Measurements from ENCODE around the gene SORL1.

The SORL1 gene

DNA sequence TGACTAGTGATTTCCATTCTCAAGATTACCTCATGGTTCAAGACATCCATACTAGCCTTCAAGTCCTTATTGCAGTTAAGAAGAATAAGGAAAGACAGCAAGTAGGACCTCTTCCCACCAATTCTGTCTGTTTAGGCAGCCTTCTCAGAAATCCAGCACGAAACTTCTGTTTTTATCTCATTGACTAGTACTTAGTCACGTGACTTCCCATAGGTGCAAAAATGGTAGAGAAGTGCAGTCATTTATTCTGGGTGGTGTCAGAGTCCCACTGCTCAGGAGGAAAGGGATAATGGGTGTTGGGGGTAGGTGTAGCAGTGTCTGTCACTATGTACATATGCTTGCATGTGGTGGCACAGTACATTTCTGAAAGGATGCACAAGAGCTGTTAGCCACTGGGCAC is 58.3 kb downstream of the SORL1 start:
- DNase-seq = no peak

DNA sequence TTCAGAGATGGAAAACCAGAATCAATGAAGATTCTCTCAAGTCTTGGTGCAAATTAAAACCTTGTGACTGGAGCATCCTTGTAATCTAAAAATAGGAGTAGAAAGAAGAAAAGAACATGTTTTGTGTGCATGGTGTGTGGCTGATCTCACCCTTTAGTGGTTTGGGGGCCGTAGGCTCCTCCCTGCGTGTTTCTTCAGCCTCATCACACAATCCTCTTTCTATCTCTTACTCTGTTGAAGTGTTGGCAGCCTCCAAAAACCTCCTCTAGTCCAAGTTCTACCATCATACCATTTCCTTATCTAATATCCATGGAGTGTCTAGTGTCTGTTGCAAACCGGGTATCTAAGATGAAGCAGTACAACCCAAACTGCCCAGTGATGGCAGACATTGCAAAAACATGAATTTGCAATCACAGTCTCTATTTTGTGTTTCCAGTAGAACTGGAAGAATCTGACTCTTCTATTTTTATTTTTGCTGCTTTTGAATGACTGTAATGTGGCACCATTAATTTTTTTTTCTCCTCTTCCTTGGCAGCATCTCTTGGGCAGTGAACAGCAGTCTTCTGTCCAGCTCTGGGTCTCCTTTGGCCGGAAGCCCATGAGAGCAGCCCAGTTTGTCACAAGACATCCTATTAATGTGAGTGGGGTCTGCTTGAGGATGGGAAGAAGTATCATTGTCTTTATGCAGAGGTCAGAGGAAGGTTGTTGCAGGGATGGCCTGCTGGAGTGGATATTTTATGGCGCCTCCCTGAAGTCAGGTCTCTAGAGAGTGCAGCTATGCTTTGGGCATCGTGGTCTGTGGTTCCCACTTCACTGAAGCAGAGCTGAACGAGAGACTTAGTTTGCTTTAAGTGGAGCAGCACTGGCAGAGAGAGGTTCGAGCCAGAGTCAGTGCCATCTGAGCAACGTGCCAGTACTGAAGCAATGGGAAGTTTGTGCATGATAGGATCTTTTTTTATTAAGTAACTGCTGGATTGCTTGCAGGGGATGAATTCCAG is 60.7 kb downstream of the SORL1 start:
- no peak for DNase-seq

GRCh38 chr11:121513807-121514206 is 61.7 kb downstream of the SORL1 start:
- DNase-seq = no peak

DNA sequence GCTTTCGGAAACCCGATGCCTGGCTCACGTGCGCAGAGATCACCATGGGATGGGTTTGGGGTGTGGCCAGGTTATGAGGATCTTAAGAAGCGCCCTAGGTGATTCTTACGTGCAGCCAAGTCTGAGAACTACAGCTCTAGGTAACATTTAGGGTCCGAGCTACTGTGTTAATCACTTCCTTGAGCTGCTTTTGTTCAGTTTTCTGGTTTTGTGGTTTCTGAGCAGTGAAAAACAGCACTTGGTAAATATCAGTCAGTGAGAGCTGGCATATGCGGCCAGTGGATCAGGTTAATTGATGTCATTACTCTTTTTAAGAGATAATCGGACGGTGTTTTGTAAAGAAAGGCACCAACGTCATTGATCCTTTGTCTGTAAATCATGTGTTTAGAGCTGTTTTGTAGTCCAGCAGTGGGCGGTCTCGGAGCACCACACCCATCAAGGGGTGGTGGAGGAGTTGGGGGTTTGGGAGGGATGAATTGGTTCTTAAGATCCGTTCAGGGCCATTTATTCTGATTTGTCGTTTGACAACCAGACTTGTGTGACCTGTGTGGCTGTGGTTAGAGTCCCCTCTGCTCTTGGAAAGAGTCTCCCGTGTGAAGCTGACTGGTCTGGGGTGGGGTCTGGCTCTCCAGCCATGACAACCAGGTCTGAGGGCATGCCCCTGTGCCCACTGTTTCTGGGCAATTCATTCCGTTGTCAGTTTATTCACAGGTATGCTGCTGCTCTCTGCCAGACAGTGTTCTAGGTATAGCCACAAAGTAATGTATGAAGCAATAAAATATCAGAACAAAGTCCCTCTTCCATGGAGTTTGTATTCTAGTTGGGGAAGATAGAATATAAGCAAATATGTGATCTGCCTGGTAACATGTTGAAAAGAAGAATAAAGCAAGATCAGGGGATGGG is 62.6 kb downstream of the SORL1 start:
- DNase-seq = no peak

- no peak for DNase-seq
Measured at GRCh38 chr11:121515335-121515671, 63.2 kb downstream of the SORL1 start.

DNA sequence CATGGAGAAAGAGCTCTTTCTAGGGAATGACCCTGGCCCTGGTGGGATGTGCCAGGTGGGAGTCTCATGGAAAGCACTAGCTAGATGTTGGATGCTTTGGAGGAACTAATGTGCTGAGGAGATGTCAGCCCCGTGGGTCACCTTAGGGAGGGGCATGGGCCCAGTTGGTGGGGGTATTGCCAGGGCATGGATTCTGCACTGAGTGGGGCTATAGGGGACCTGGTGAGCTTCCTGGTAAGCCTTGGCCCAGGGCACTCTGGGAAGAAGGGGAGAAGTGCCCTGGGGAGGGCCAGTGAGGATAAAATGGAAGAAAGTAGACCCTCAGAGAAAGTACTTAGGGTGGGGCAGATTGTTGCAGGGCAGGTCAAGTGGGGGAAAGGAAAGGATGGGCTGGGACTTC is 65.9 kb downstream of the SORL1 start:
- no peak for DNase-seq

DNA sequence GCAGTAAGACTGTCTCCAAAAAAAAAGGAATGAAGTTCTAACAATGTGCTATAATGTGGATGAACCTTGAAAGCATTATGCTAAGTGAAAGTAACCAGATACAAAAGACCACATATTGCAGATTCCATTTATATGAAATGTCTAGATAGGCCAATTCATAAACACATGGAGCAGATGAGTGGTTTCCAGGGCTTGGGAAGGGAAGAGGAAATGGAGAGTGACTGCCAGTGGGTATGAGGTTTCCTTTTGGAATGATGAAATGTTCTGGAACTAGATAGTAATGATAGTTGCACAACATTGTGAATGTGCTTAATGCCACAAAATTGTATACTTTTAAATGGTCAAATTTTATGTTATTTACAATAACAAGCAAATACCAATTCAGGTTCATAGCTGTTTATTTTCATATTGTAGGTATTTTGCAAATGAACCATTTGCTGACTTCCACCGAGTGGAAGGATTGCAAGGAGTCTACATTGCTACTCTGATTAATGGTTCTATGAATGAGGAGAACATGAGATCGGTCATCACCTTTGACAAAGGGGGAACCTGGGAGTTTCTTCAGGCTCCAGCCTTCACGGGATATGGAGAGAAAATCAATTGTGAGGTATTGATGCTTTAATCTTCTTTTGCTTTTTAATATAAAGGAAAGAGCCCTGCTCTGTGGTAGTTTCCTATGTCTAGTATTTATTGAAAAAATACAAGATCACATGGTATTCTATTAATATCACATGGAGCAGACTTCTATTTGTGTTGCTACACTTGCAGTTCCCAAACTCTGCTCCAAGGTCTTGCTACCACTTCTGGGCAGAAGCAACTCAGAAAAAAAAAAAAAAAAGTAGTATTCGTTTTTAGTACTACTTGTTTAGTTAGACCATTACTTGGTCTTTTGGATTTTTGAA is 68.4 kb downstream of the SORL1 start:
- DNase-seq = no peak

GRCh38 chr11:121521145-121522042 is 69.3 kb downstream of the SORL1 start:
- no peak for DNase-seq

GRCh38 chr11:121522043-121522941 is 70.2 kb downstream of the SORL1 start:
- DNase-seq = no peak

DNA sequence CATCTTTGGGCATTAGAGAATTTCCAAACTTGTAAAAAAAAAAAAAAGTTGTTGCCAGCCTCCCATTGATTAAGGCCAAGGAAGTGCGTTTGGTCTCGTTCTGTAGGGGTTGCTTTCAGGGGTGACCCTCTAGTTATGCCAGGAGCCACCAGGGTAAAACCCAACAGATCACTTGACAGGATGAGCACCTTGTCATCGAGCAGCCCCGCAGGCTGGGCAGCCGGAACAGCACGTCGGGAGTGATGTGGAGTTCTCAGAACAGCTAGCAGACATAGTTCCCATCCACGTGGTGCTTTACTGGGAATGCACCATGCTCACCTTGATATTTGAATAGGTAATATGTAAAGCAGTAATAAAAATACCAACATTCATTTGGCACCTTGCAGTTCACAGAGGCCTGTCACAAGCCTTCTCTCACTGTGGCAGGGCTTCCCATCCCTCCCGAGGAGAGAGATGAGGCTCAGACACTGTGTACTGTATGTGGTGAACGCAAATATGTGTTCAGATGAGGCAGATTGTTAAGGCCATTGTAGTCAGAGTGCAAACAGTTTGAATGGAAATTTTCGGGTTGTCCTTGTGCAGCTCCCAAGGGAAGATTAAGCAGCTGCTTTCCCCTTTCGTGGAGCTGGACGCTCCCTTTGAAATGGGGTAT is 71.6 kb downstream of the SORL1 start:
- DNase-seq = no peak

GRCh38 chr11:121524233-121524631 is 72.1 kb downstream of the SORL1 start:
- no peak for DNase-seq

DNA sequence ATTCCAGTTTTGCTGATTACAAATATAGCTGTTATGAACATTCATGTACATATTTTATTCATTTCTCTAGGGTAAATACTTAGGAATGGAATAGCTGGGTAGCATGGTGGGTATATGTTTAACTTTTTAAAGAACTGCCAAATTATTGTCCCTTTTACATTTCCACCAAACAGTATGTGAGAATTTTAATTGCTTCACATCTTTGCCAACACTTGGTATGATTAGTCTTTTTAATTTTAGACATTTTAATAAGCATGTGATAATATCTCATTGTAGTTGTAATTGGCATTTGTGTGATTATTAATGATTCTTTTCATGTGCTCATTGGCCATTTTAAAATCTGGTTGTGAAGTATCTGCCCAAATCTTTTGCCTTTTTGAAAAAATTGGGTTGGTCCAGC is 73.3 kb downstream of the SORL1 start:
- no peak for DNase-seq

GRCh38 chr11:121530257-121530656 is 78.1 kb downstream of the SORL1 start:
- DNase-seq = no peak

GRCh38 chr11:121533601-121534000 is 81.5 kb downstream of the SORL1 start:
- no peak for DNase-seq

GRCh38 chr11:121534131-121535093 is 82.3 kb downstream of the SORL1 start:
- DNase-seq = no peak

DNA sequence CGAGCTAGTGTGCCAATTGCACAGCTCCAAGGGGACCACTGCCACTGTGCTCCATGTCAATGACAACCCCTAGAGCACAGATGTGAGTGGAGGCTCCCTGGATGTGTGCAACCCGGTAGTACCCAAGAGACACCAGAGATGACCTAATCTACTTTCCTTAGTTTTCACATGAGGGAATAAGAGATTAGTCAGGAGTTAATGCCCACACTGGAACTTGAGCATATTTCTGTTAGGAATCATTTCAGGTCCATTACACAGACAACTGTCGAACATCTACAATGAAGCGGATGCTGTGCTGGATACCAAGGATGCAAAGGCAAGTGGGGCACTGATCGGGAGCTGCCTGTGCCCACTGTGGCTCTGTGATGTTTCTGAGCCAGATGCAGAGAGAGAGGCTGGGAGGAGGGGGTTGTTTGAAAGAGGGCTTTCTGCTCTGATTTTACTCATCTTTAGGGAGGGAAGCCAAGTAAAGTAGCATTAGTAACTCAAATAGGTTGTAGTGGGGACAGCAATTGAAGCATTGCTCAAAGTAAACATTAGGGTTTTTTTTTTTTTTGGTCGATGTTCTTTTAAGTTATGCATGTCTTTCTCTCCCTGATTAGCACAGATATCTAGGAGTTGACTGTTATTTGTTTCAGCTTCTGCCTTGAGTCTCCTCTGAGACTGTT is 83.1 kb downstream of the SORL1 start:
- DNase-seq = no peak

GRCh38 chr11:121536126-121536525 is 84.0 kb downstream of the SORL1 start:
- DNase-seq = no peak

DNA sequence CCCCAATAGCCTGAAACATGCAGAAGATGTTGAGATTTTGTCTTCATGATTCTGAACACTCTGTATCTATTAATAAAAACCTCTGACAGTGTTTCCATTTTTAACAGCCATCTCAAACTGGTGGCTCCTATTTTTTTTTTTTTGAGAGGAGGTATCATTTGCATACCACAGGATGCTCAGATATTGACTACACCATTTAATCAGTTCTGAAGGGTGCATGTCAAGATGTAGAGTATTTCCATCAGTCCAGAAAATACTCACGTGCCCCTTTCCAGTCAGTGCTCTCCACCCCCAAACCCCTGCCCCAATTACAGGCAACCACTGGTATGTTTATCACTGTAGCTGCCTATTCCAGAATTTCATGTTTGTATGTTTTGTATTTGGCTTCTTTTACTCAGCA is 85.9 kb downstream of the SORL1 start:
- DNase-seq = peak; percentile 11

Data from stimulated activated naive CD4-positive, alpha-beta T cell treated with Interleukin-2 at 50 U/mL for 16 hours (primary cell).